ENCODE measurements around the gene MAP3K2. TPM values are rescaled to one million over a fixed set of nuclear protein-coding genes. Genes with fewer than 3 reads are reported as not detected.

Gene MAP3K2, protein sequence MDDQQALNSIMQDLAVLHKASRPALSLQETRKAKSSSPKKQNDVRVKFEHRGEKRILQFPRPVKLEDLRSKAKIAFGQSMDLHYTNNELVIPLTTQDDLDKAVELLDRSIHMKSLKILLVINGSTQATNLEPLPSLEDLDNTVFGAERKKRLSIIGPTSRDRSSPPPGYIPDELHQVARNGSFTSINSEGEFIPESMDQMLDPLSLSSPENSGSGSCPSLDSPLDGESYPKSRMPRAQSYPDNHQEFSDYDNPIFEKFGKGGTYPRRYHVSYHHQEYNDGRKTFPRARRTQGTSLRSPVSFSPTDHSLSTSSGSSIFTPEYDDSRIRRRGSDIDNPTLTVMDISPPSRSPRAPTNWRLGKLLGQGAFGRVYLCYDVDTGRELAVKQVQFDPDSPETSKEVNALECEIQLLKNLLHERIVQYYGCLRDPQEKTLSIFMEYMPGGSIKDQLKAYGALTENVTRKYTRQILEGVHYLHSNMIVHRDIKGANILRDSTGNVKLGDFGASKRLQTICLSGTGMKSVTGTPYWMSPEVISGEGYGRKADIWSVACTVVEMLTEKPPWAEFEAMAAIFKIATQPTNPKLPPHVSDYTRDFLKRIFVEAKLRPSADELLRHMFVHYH
- 61.8 and 63.0 TPM in 2 replicates for total RNA-seq

DNA sequence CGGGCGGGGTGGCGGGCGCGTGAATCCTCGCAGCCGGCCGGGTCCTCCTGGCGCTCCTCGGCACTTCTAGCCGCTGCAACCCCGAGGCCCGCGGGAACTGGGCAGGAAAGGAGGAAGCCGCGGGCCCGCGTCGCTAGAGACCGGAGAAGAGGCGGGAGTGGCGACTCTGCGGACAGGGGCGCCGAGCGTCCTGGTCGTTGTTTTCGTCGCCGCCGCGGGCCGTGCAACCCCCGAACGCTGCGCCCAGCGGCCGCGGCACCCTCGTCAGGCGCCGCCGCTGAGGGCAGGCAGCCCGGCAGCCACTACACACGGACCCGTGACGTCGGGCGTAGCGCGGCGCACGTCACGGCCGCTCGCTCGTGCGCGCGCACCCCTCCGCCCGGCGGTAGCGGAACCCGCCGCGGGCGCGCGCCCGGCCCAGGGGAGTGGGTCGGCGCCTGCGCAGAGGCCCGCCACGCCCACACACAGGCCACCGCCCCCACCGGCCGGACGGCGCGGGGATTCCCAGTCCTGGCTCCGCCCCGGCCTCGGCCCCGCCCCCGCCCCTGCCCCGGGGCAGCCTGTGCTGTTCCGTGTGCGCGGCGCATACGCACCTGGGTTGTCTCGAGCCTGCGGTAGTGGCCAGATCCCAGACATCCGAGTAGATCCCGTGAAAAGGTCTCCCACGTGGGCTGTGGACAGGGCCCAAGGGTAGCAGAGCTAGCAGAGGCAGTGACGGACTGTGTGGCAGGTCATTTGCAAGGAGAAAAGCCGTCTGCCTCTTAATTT is at the start of gene MAP3K2:
Gene MAP3K2, minus strand, starts transcription at position 321 of the 768 bp plus-strand sequence. CDS start 44,846 bp downstream, outside the sequence.
- intact Hi-C loops (cut with micrococcal nuclease) = loop anchor here (1.0 to 5.0 kb wide), 14 partner anchors 10 to 731 kb away; partner anchors contain the start of genes BIN1, ERCC3, GYPC and IWS1

DNA sequence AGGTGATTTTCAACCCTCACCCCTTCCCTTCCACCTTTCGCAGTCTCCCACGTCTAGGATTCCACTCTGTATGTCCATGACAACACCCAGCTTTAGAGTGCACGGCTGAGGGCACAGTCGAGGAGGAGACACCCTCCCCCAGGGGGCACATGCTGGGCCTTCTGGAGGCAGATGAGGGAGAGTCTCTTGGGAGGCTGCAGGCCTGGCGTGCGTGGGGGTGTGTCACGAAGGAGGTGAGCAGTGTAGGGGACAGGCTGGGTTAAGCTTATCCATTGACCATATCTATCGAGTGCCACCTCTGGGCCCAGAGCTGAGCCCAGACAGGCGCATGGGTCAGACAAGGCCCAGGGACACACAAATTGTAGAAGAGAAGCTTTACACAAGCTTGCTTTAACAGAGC is 49.3 kb upstream of the MAP3K2 start:
- intact Hi-C loops (cut with micrococcal nuclease) = no loop called here

DNA sequence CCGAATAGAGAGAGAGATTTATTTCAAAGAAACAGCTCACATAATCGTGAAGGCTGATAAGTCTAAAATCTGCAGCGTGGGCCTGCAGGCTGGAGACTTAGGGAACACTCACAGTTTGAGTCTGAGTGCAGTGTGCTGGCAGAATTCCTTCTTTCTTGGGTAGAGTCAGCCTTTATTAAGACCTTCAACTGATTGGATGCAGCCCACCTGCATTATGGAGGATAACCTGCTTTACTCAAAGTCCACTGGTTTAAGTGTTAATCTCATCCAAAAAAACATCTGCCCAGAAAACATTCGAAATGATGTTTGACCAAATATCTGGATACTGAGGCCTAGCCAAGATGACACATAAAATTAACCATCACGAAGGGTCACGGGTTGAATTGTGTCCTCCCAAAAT is 46.7 kb upstream of the MAP3K2 start:
- intact Hi-C loops (cut with micrococcal nuclease) = no loop called here

DNA sequence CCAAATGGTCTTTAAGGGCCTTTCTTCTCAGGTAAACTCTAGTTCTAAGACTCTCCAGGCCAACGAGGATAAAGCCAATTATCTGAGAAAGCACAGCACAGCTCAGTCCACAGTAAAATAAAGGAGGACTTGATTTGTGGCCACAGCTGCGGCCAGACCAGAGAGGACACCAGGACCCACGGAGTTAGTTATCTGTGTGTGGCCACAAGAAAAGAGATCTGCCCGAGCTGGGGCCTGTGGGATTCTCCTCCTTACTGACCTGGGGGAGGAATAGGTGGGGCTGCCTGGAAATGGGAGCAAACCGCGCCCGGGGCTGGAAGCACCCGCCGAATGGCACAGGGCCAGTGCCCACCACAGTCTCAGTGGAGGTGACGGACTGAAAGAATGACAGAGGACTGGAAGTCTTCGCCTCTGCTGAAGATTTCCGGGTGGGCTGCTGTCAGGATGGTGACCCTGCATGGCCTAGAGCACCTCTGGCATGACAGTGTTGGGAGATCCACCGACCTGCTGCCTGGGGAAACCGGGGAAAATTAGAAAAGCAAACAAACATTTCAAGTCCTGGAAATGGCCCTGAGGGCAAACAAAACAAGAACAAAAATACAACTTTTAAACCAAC is 43.7 kb upstream of the MAP3K2 start:
- intact Hi-C loops (cut with micrococcal nuclease) = no loop called here

DNA sequence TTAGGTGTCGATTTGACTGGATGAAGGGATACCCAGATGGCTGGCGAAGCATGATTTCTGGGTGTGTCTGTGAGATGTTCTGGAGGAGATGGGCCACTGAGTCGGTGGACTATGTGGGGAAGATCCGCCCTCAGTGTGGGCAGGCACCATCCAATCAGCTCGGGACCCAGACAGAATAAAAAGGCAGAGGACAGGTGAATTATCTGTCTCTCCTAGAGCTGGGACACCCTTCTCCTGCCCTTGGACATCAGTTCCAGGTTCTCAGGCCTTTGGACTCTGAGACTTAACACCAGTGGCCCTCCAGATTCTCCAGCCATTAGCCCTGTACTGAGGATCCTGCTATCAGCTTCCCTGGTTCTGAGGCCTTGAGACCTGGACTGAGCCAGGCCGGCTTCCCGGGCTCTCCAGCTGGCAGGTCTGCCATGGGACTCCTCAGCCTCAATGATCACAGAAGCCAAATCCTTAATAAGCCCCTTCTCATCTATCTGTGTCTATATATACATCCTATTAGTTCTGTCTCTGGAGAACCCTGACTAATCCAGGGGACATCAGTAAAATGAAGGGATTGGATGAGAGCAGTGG is 42.2 kb upstream of the MAP3K2 start:
- intact Hi-C loops (cut with micrococcal nuclease) = no loop called here

DNA sequence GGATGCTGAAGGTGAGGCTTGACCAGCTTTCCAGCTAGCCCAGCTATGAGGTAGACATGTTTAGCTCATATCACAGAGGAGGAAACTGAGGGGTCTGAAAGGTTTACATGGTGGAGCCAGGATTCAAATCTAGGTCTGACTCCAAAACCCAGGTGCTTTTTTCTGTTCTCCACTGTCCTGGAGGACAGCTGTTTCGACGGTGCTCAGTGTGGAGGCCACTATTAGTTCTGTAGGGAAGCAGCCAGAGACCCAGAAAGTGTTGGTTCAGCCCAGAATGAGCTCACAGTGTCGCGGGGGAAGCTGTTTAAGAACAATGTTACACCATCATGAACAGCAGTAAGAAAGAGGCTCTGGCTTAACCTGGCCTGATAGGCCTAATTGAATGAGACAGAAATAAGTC is 41.5 kb upstream of the MAP3K2 start:
- intact Hi-C loops (cut with micrococcal nuclease) = no loop called here

DNA sequence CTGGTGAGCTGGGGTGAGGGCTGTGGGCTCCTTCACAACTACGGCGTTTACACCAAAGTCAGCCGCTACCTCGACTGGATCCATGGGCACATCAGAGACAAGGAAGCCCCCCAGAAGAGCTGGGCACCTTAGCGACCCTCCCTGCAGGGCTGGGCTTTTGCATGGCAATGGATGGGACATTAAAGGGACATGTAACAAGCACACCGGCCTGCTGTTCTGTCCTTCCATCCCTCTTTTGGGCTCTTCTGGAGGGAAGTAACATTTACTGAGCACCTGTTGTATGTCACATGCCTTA is 41.0 kb upstream of the MAP3K2 start:
- intact Hi-C loops (cut with micrococcal nuclease) = no loop called here

DNA sequence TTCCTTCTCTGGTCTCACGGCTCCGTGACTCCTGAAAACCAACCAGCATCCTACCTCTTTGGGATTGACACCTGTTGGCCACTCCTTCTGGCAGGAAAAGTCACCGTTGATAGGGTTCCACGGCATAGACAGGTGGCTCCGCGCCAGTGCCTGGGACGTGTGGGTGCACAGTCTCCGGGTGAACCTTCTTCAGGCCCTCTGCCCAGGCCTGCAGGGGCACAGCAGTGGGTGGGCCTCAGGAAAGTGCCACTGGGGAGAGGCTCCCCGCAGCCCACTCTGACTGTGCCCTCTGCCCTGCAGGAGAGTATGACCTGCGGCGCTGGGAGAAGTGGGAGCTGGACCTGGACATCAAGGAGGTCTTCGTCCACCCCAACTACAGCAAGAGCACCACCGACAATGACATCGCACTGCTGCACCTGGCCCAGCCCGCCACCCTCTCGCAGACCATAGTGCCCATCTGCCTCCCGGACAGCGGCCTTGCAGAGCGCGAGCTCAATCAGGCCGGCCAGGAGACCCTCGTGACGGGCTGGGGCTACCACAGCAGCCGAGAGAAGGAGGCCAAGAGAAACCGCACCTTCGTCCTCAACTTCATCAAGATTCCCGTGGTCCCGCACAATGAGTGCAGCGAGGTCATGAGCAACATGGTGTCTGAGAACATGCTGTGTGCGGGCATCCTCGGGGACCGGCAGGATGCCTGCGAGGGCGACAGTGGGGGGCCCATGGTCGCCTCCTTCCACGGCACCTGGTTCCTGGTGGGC is 40.5 kb upstream of the MAP3K2 start:
- intact Hi-C loops (cut with micrococcal nuclease) = no loop called here

DNA sequence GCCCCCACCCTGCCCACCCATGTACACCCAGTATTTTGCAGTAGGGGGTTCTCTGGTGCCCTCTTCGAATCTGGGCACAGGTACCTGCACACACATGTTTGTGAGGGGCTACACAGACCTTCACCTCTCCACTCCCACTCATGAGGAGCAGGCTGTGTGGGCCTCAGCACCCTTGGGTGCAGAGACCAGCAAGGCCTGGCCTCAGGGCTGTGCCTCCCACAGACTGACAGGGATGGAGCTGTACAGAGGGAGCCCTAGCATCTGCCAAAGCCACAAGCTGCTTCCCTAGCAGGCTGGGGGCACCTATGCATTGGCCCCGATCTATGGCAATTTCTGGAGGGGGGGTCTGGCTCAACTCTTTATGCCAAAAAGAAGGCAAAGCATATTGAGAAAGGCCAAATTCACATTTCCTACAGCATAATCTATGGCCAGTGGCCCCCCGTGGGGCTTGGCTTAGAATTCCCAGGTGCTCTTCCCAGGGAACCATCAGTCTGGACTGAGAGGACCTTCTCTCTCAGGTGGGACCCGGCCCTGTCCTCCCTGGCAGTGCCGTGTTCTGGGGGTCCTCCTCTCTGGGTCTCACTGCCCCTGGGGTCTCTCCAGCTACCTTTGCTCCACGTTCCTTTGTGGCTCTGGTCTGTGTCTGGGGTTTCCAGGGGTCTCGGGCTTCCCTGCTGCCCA is 39.7 kb upstream of the MAP3K2 start:
- intact Hi-C loops (cut with micrococcal nuclease) = no loop called here

DNA sequence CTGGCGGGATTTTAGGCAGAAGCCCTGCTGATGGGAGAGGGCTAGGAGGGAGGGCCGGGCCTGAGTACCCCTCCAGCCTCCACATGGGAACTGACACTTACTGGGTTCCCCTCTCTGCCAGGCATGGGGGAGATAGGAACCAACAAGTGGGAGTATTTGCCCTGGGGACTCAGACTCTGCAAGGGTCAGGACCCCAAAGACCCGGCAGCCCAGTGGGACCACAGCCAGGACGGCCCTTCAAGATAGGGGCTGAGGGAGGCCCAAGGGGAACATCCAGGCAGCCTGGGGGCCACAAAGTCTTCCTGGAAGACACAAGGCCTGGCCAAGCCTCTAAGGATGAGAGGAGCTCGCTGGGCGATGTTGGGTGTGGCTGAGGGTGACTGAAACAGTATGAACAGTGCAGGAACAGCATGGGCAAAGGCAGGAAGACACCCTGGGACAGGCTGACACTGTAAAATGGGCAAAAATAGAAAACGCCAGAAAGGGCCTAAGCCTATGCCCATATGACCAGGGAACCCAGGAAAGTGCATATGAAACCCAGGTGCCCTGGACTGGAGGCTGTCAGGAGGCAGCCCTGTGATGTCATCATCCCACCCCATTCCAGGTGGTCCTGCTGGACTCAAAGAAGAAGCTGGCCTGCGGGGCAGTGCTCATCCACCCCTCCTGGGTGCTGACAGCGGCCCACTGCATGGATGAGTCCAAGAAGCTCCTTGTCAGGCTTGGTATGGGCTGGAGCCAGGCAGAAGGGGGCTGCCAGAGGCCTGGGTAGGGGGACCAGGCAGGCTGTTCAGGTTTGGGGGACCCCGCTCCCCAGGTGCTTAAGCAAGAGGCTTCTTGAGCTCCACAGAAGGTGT is 39.0 kb upstream of the MAP3K2 start:
- intact Hi-C loops (cut with micrococcal nuclease) = no loop called here

DNA sequence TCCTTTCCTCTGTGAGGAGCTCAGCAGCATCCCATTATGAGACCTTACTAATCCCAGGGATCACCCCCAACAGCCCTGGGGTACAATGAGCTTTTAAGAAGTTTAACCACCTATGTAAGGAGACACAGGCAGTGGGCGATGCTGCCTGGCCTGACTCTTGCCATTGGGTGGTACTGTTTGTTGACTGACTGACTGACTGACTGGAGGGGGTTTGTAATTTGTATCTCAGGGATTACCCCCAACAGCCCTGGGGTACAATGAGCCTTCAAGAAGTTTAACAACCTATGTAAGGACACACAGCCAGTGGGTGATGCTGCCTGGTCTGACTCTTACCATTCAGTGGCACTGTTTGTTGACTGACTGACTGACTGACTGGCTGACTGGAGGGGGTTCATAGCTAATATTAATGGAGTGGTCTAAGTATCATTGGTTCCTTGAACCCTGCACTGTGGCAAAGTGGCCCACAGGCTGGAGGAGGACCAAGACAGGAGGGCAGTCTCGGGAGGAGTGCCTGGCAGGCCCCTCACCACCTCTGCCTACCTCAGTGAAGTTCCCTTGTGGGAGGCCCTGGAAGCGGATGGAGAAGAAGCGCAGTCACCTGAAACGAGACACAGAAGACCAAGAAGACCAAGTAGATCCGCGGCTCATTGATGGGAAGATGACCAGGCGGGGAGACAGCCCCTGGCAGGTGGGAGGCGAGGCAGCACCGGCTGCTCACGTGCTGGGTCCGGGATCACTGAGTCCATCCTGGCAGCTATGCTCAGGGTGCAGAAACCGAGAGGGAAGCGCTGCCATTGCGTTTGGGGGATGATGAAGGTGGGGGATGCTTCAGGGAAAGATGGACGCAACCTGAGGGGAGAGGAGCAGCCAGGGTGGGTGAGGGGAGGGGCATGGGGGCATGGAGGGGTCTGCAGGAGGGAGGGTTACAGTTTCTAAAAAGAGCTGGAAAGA is 38.0 kb upstream of the MAP3K2 start:
- intact Hi-C loops (cut with micrococcal nuclease) = no loop called here

DNA sequence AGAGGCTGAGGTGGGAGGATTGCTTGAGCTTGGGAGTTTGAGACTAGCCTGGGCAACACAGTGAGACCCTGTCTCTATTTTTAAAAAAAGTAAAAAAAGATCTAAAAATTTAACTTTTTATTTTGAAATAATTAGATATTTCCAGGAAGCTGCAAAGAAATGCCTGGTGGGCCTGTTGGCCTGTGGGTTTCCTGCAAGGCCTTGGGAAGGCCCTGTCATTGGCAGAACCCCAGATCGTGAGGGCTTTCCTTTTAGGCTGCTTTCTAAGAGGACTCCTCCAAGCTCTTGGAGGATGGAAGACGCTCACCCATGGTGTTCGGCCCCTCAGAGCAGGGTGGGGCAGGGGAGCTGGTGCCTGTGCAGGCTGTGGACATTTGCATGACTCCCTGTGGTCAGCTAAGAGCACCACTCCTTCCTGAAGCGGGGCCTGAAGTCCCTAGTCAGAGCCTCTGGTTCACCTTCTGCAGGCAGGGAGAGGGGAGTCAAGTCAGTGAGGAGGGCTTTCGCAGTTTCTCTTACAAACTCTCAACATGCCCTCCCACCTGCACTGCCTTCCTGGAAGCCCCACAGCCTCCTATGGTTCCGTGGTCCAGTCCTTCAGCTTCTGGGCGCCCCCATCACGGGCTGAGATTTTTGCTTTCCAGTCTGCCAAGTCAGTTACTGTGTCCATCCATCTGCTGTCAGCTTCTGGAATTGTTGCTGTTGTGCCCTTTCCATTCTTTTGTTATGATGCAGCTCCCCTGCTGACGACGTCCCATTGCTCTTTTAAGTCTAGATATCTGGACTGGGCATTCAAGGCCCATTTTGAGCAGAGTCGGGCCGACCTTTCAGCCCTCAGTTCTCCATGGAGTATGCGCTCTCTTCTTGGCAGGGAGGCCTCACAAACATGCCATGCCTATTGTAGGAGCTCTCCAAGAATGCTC is 37.1 kb upstream of the MAP3K2 start:
- intact Hi-C loops (cut with micrococcal nuclease) = no loop called here

DNA sequence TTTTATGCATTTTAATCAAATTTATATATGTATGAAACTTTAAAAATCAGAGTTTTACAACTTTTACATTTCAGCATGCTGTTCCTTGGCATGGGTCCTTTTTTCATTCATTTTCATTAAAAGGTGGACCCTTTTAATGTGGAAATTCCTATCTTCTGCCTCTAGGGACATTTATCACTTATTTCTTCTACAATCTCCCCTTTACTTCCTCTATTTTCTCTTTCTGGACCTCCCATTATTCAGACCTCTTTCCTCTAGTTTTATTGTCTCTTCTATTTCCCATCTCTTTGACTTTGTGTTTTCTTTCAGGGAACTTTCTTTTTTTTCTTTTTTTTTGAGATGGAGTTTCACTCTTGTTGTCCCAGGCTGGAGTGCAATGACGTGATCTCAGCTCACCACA is 36.1 kb upstream of the MAP3K2 start:
- intact Hi-C loops (cut with micrococcal nuclease) = no loop called here

DNA sequence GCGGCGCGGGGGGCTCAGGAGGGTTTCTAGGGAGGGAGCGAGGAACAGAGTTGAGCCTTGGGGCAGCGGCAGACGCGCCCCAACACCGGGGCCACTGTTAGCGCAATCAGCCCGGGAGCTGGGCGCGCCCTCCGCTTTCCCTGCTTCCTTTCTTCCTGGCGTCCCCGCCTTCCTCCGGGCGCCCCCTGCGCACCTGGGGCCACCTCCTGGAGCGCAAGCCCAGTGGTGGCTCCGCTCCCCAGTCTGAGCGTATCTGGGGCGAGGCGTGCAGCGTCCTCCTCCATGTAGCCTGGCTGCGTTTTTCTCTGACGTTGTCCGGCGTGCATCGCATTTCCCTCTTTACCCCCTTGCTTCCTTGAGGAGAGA is 35.7 kb upstream of the MAP3K2 start:
- intact Hi-C loops (cut with micrococcal nuclease) = no loop called here

DNA sequence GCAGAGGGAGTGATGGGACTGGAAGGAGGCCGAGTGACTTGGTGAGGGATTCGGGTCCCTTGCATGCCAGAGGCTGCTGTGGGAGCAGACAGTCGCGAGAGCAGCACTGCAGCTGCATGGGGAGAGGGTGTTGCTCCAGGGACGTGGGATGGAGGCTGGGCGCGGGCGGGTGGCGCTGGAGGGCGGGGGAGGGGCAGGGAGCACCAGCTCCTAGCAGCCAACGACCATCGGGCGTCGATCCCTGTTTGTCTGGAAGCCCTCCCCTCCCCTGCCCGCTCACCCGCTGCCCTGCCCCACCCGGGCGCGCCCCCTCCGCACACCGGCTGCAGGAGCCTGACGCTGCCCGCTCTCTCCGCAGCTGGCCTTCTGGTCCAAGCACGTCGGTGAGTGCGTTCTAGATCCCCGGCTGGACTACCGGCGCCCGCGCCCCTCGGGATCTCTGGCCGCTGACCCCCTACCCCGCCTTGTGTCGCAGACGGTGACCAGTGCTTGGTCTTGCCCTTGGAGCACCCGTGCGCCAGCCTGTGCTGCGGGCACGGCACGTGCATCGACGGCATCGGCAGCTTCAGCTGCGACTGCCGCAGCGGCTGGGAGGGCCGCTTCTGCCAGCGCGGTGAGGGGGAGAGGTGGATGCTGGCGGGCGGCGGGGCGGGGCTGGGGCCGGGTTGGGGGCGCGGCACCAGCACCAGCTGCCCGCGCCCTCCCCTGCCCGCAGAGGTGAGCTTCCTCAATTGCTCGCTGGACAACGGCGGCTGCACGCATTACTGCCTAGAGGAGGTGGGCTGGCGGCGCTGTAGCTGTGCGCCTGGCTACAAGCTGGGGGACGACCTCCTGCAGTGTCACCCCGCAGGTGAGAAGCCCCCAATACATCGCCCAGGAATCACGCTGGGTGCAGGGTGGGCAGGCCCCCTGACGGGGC is 35.0 kb upstream of the MAP3K2 start:
- intact Hi-C loops (cut with micrococcal nuclease) = no loop called here
